Nephron progenitor cell (in vitro differentiated cells): Measurements from ENCODE around the gene GTF3C1.

Experiments
- DNase-seq: peaks from one replicate; pipeline ENCODE4 v3.0.0; 2021
- H3K27ac Mint-ChIP-seq: 2 replicates; pipeline ENCODE4 v1.8.0; 2021; ENCODE audit warnings: mild to moderate bottlenecking, moderate library complexity, mixed read lengths
- H3K27me3 Mint-ChIP-seq: 2 replicates; pipeline ENCODE4 v1.8.0; 2021; ENCODE audit warnings: mild to moderate bottlenecking, low read depth, mixed read lengths; ENCODE audit not compliant: poor library complexity
- H3K36me3 Mint-ChIP-seq: 2 replicates; pipeline ENCODE4 v1.8.0; 2021; ENCODE audit warnings: low read depth, mixed read lengths
- H3K4me1 Mint-ChIP-seq: 2 replicates; pipeline ENCODE4 v1.8.0; 2021; ENCODE audit warnings: mixed read lengths
- H3K4me3 Mint-ChIP-seq: 2 replicates; pipeline ENCODE4 v1.8.0; 2021; ENCODE audit warnings: mild to moderate bottlenecking, moderate library complexity, mixed read lengths
- H3K9me3 Mint-ChIP-seq: 2 replicates; pipeline ENCODE4 v1.8.0; 2021; ENCODE audit warnings: mild to moderate bottlenecking, moderate library complexity, mixed read lengths
- CTCF ChIP-seq: fragments of 200-600 bp; sonication (generic); IDR thresholded peaks from 2 replicates; pipeline ENCODE4 v1.5.0; 2021; ENCODE audit warnings: antibody characterized with exemption

The GTF3C1 gene

DNA sequence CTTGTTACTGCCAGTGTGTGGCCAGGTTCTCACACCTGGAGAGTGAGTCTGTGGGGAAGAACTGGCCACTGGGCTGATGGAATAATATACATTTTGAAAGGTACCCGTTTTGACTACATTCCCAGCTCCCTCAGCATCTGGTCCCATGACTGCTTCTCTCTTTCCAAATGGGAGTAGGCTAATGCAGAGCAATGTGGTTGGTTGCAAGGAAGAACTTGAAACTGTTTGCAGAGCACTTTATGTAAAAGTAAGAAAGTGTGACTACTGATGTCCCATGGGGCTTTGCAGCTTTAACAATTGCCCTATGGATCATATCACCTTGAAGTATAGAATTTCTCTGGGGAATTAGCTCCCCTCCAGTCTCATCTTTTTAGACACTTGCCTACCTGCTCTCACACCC lies 9.2 kb upstream of the GTF3C1 start:
- no peaks in the 10 kb centered on the region for H3K27me3 Mint-ChIP-seq
- peaks cover 10% of the 10 kb centered on the region for H3K4me1 Mint-ChIP-seq
- H3K36me3 Mint-ChIP-seq, result peaks cover 5% of the 10 kb centered on the region
- H3K27ac Mint-ChIP-seq, result no peak overlapping the region
- H3K4me3 Mint-ChIP-seq, result no peak overlapping the region
- no peaks in the 10 kb centered on the region for H3K9me3 Mint-ChIP-seq
- TF ChIP-seq CTCF, result no peak
- DNase-seq, result no peak

DNA sequence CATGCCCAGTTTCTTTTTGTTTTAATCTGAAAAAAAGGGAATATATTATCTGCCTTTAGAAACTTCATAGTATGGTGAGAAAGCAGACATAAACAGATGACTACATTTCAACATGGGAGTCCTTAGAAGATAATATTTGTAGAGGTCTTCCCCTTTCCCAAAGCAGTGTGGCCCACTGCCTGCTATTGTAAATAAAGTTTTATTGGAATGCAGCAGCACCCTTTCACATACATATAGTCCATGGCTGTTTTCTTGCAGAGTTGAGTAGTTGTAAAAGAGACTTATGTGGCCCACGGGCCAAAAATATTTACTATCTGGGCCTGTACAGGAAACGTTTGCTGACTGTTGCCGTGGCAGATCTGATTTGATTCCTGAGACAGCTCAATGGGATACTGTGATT lies 8.7 kb upstream of the GTF3C1 start:
- no peak for TF ChIP-seq CTCF
- Mint-ChIP-seq H3K9me3 (no peaks in the 10 kb centered on the region), H3K4me3 (no peak overlapping the region), H3K27ac (no peak overlapping the region), H3K36me3 (peaks cover 5% of the 10 kb centered on the region), H3K27me3 (no peaks in the 10 kb centered on the region), H3K4me1 (peaks cover 10% of the 10 kb centered on the region)
- no peak for DNase-seq

- Mint-ChIP-seq H3K27me3 (no peaks in the 10 kb centered on the region), H3K4me1 (peaks cover 9% of the 10 kb centered on the region), H3K27ac (no peak overlapping the region), H3K36me3 (peaks cover 5% of the 10 kb centered on the region), H3K9me3 (no peaks in the 10 kb centered on the region), H3K4me3 (no peak overlapping the region)
- no peak for TF ChIP-seq CTCF
- DNase-seq, result no peak
Observed at GRCh38 chr16:27556471-27556870, 6.8 kb upstream of the GTF3C1 start.

DNA sequence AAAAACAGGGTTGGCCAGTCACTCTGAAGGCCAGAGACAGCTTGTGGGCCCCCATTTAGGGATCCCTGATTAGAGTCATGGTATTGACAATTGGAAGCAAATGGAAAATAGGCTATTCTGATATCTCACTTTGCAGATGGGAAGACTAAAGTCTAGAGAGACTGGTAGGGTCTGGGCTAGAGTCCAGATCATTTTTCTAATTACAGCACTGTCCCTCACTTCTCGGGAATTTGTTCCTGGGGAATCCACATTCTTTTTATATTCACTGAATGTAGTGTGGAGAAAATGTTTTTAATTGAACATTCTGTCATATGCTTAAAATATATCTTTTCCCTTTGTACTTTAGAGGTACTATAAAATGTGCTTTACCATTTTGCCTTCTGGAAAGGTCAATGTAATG lies 1.3 kb upstream of the GTF3C1 start:
- no peak for DNase-seq
- Mint-ChIP-seq H3K9me3 (no peaks in the 10 kb centered on the region), H3K4me1 (peaks cover 47% of the 10 kb centered on the region), H3K27ac (no peak overlapping the region), H3K27me3 (no peaks in the 10 kb centered on the region), H3K36me3 (peaks cover 12% of the 10 kb centered on the region), H3K4me3 (peak overlapping the region; percentile 99)
- no peak for TF ChIP-seq CTCF

- DNase-seq, result no peak
- Mint-ChIP-seq H3K27ac (peak overlapping the region; percentile 99), H3K4me3 (peak overlapping the region; percentile 99), H3K27me3 (no peaks in the 10 kb centered on the region), H3K9me3 (no peaks in the 10 kb centered on the region), H3K4me1 (peaks cover 47% of the 10 kb centered on the region), H3K36me3 (peaks cover 16% of the 10 kb centered on the region)
- TF ChIP-seq CTCF, result no peak
Observed at GRCh38 chr16:27550582-27550920, 838 bp upstream of the GTF3C1 start.

- Mint-ChIP-seq H3K36me3 (peaks cover 24% of the 10 kb centered on the region), H3K27ac (peak overlapping the region; percentile 60), H3K27me3 (no peaks in the 10 kb centered on the region), H3K4me1 (peaks cover 47% of the 10 kb centered on the region), H3K4me3 (peak overlapping the region; percentile 99), H3K9me3 (no peaks in the 10 kb centered on the region)
- no peak for TF ChIP-seq CTCF
- DNase-seq, result no peak
Observed at GRCh38 chr16:27549464-27549745, 308 bp downstream of the GTF3C1 start.
